ENCODE measurements around the gene SLC4A7. TPM values are rescaled to one million over a fixed set of nuclear protein-coding genes. Genes with fewer than 3 reads are reported as not detected.

SLC4A7 gene
- total and polyA plus RNA-seq, 10 of the 15 experiments (the other 5 are each of a cell fraction or from before 2014, with no cell fraction given) = 4.4 to 41.4 (median 18.3) TPM

- Histone ChIP-seq H3K27me3 (replicated peaks in 1 of 2; ENCODE audit: control insufficient read depth in 2 of 2, insufficient read depth in 2 of 2, low read length in 1 of 2) (no peaks in the 10 kb centered on the region), H3K9me3 (replicated peaks; ENCODE audit: control insufficient read depth, insufficient read depth, low read length) (no peaks in the 10 kb centered on the region), H3K4me2 (ENCODE audit: control insufficient read depth, insufficient read depth) (no peak overlapping the region), H3K36me3 (ENCODE audit: control insufficient read depth in 2 of 2, insufficient read depth in 2 of 2, low read length in 1 of 2) (no peaks in the 10 kb centered on the region), H4K20me1 (ENCODE audit: control insufficient read depth, insufficient read depth) (no peaks in the 10 kb centered on the region), H3K4me3 (no peak overlapping the region), H2AFZ (ENCODE audit: control insufficient read depth, low read depth, low read length) (no peak overlapping the region), H3K9ac (ENCODE audit: control insufficient read depth, insufficient read depth, low read length) (no peak overlapping the region), H3K4me1 (ENCODE audit: control insufficient read depth, insufficient read depth, low read length) (no peaks in the 10 kb centered on the region), H3K27ac (ENCODE audit: control insufficient read depth, insufficient read depth) (no peak overlapping the region), H3K79me2 (ENCODE audit: control insufficient read depth, insufficient read depth, low read length) (no peaks in the 10 kb centered on the region)
- SMC1A ChIA-PET (ENCODE audit: uncharacterized antibody, unreplicated experiment) = interaction anchor here (1.0 to 1.4 kb wide), 3 partner anchors 15 to 164 kb away, joined by 4 to 6 read pairs (median 5); no protein-coding TSS in a partner anchor
- TF ChIP-seq EP300 (IDR thresholded peaks at IDR 0.05; ENCODE audit: borderline replicate concordance in 1 of 2, control insufficient read depth in 1 of 2, low read depth in 2 of 2, low read length in 2 of 2) (no peak), ATF2 (IDR thresholded peaks at IDR 0.05; ENCODE audit: low read length) (no peak), ZNF384 (IDR thresholded peaks at IDR 0.05; ENCODE audit: borderline replicate concordance, low read depth, low read length) (no peak), TAF1 (IDR thresholded peaks at IDR 0.05; ENCODE audit: borderline replicate concordance, low read depth, low read length) (no peak), NKRF (conservative IDR thresholded peaks at IDR 0.05) (no peak), MYC (IDR thresholded peaks at IDR 0.05; ENCODE audit: insufficient read depth, insufficient read length, insufficient replicate concordance, low read length, severe bottlenecking) (no peak), TBL1XR1 (IDR thresholded peaks at IDR 0.05; ENCODE audit: low read depth, low read length) (no peak), USF2 (IDR thresholded peaks at IDR 0.05; ENCODE audit: borderline replicate concordance, low read depth, low read length) (no peak), MXI1 (IDR thresholded peaks at IDR 0.05; ENCODE audit: low read depth, low read length) (no peak), YY1 (IDR thresholded peaks at IDR 0.05; ENCODE audit: low read depth, low read length) (no peak), NBN (IDR thresholded peaks at IDR 0.05) (no peak)
- RAD21 ChIA-PET (ENCODE audit: unreplicated experiment) = no interaction called here
- CTCF ChIA-PET = interaction anchor here (1.4 kb wide), 1 partner anchor 37 kb away, joined by 3 read pairs; the partner anchor contains the start of gene SLC4A7
- DNase-seq (ENCODE audit: low read depth, low spot score) (no peak), ATAC-seq (no peak), FAIRE-seq (no peak)
- POLR2A ChIA-PET = interaction anchor here (0.6 kb wide), 1 partner anchor 27 kb away, joined by 5 read pairs; no protein-coding TSS in a partner anchor
- in situ Hi-C loops (cut with MboI) = no loop called here
- intact Hi-C loops (cut with micrococcal nuclease; ENCODE audit: unreplicated experiment) = no loop called here
- 47% methylated on average over 2 of the region's 2 CpGs for WGBS (ENCODE audit: insufficient coverage, insufficient replicate concordance, low lambda C conversion rate, missing lambda C conversion rate)
- no TSS peak for BruUV-seq (replicated peaks)
Observed at GRCh38 chr3:27521872-27522265, 37.7 kb upstream of the SLC4A7 start.

Data from GM12878 (cell line).